Gastrocnemius medialis (tissue), 4 donors: ENCODE results near the gene VPS41.

ENCODE experiments used
- CTCF ChIP-seq, 5 experiments: fragments of 450-650 bp in 3 of 5; fragments of 200-600 bp in 2 of 5; sonication (generic) in 2 of 5; IDR thresholded peaks in 4 of 5; conservative IDR thresholded peaks in 1 of 5; 1 replicate in 4 of 5; 2 replicates in 1 of 5; pipeline ENCODE4 v1.5.1; 2016 to 2019; ENCODE audit warnings: antibody characterized with exemption in 5 of 5, mild to moderate bottlenecking in 3 of 5, moderate library complexity in 3 of 5
- POLR2A ChIP-seq, 2 donors: fragments of 450-650 bp; IDR thresholded peaks; one replicate each; pipeline ENCODE4 v1.6.1; 2017; ENCODE audit warnings: antibody characterized with exemption in 2 of 2, mild to moderate bottlenecking in 2 of 2, moderate library complexity in 2 of 2

GRCh38 chr7:38934051-38934450 lies 25.1 kb upstream of the VPS41 start:
- TF ChIP-seq CTCF (IDR thresholded peaks at IDR 0.05 in 4 of 5, conservative IDR thresholded peaks at IDR 0.05 in 1 of 5): no peak
- no peak for TF ChIP-seq POLR2A (IDR thresholded peaks at IDR 0.05)
